Measurements from ENCODE around the gene VPS8. TPM values are rescaled to one million over a fixed set of nuclear protein-coding genes. Genes with fewer than 3 reads are reported as not detected.

VPS8 gene
- total and polyA plus RNA-seq, 2 of the 13 experiments (the other 11 are each of a cell fraction or from before 2014, with no cell fraction given) = 14.2 to 35.1 TPM

DNA sequence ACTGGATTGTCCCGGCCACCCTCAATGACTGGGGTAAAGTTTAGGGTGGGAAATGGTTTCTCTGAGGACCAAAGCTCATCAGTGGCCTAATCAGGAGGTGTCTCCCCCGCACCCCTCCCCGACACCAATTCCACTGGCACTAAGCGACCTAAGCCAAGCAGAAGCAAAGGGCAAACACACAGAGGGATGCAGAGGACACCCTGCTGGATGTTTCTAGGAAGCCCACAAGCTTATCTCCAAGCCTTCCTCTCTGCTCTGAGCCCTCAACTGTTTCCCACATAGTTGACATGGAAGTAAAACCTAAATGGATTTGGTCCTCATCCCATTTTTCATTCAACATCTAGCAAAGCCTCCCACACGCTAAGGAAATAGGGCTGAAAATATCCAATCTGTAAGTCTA, 272.4 kb downstream of the VPS8 start:
- TF ChIP-seq KLF11 (CRISPR knock-in tag; IDR thresholded peaks at IDR 0.05) (no peak), ZFYVE20 (CRISPR knock-in tag; IDR thresholded peaks at IDR 0.05; ENCODE audit: borderline replicate concordance, low read depth) (no peak), LCORL (IDR thresholded peaks at IDR 0.05) (no peak), LCORL (CRISPR knock-in tag; IDR thresholded peaks at IDR 0.05) (no peak), ZNF256 (CRISPR knock-in tag; conservative IDR thresholded peaks at IDR 0.05) (no peak)
- TF ChIP-seq, protein P1, sequence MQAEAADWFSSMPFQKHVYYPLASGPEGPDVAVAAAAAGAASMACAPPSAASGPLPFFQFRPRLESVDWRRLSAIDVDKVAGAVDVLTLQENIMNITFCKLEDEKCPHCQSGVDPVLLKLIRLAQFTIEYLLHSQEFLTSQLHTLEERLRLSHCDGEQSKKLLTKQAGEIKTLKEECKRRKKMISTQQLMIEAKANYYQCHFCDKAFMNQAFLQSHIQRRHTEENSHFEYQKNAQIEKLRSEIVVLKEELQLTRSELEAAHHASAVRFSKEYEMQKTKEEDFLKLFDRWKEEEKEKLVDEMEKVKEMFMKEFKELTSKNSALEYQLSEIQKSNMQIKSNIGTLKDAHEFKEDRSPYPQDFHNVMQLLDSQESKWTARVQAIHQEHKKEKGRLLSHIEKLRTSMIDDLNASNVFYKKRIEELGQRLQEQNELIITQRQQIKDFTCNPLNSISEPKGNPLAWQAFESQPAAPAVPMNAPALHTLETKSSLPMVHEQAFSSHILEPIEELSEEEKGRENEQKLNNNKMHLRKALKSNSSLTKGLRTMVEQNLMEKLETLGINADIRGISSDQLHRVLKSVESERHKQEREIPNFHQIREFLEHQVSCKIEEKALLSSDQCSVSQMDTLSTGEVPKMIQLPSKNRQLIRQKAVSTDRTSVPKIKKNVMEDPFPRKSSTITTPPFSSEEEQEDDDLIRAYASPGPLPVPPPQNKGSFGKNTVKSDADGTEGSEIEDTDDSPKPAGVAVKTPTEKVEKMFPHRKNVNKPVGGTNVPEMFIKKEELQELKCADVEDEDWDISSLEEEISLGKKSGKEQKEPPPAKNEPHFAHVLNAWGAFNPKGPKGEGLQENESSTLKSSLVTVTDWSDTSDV (CRISPR knock-in tag; IDR thresholded peaks at IDR 0.05) = no peak

DNA sequence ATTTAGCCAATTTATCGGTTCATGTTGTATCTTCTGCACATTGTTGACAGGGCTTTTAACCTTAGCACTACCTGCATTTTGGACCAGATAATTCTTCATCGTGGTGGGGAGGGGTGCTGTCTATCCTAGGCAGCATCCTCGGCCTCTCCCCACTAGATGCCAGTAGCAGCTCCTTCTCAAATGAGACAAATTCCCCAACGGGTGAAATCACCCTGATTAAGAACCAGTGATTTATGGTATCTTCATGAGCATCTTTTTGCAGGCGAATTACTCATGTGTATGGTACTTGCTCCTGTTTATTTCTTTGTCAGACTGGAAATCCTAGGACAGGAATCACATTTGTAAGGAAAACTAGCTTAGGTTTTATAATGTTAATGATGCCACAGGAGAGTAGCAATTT, 272.9 kb downstream of the VPS8 start:
- Histone ChIP-seq H3K9me3 (ENCODE audit: low read length) (no peaks in the 10 kb centered on the region), H3K4me2 (ENCODE audit: low read depth, low read length) (no peak overlapping the region), H3K4me3 (replicated peaks in 1 of 3; ENCODE audit: insufficient read depth in 1 of 3, low read depth in 2 of 3, low read length in 3 of 3) (no peak overlapping the region), H3K27me3 (ENCODE audit: control insufficient read depth in 1 of 2, insufficient read depth in 2 of 2, low read length in 2 of 2) (peaks cover 0 to 1% of the 10 kb centered on the region in 2 experiments; a peak in 2 of 5 replicates), H3K9ac (ENCODE audit: insufficient read depth, low read depth, low read length) (no peak overlapping the region), H3K4me1 (ENCODE audit: insufficient read depth, low read length) (no peaks in the 10 kb centered on the region), H2AFZ (ENCODE audit: low read length) (no peak overlapping the region), H3K27ac (ENCODE audit: extremely low read length, insufficient read depth, low read length) (no peak overlapping the region), H3K36me3 (replicated peaks in 1 of 2; ENCODE audit: control insufficient read depth in 1 of 2, insufficient read depth in 2 of 2, low read length in 2 of 2) (no peaks in the 10 kb centered on the region; a peak in 1 of 5 replicates), H3K79me2 (ENCODE audit: insufficient read depth, low read length) (no peaks in the 10 kb centered on the region), H4K20me1 (ENCODE audit: insufficient read depth, low read length) (no peaks in the 10 kb centered on the region)
- no peak for FAIRE-seq
- BruUV-seq (replicated peaks) = no TSS peak
- ATAC-seq = no peak
- TF ChIP-seq STAG1 (CRISPR knock-in tag; IDR thresholded peaks at IDR 0.05) (peak; percentile 31; the same call in 1 of the 2 replicates), REL (CRISPR knock-in tag; conservative IDR thresholded peaks at IDR 0.05) (no peak)
- in situ Hi-C loops (cut with HindIII; ENCODE audit: extremely low pct_ligation_motif_present, low pct_unique_long_range_greater_than_20kb) (no loop called here), intact Hi-C loops (cut with micrococcal nuclease; ENCODE audit: unreplicated experiment) (no loop called here)
- no peak for DNase-seq (ENCODE audit: low spot score)
- ChIA-PET POLR2A (no interaction called here), CTCF (ENCODE audit: low intra/inter-chr PET ratio, low total read pairs) (no interaction called here)
- WGBS (ENCODE audit: low lambda C conversion rate) = 56% methylated on average over 5 of the region's 5 CpGs

More for the DNA sequence above, 272.4 kb downstream of the VPS8 start:
- FAIRE-seq (no peak), DNase-seq (ENCODE audit: low spot score) (no peak), ATAC-seq (peak; percentile 51; the same call in 1 of the 3 replicates)
- 53% methylated on average over 5 of the region's 5 CpGs for WGBS (ENCODE audit: low lambda C conversion rate)
- ChIA-PET POLR2A (no interaction called here), CTCF (ENCODE audit: low intra/inter-chr PET ratio, low total read pairs) (no interaction called here)
- intact Hi-C loops (cut with micrococcal nuclease; ENCODE audit: unreplicated experiment) (no loop called here), in situ Hi-C loops (cut with HindIII; ENCODE audit: extremely low pct_ligation_motif_present, low pct_unique_long_range_greater_than_20kb) (no loop called here)
- Histone ChIP-seq H3K9ac (ENCODE audit: insufficient read depth, low read depth, low read length) (no peak overlapping the region), H3K4me1 (ENCODE audit: insufficient read depth, low read length) (no peaks in the 10 kb centered on the region), H2AFZ (ENCODE audit: low read length) (no peak overlapping the region), H3K4me2 (ENCODE audit: low read depth, low read length) (no peak overlapping the region), H3K27ac (ENCODE audit: extremely low read length, insufficient read depth, low read length) (no peak overlapping the region), H3K4me3 (replicated peaks in 1 of 3; ENCODE audit: insufficient read depth in 1 of 3, low read depth in 2 of 3, low read length in 3 of 3) (no peak overlapping the region), H3K9me3 (ENCODE audit: low read length) (no peaks in the 10 kb centered on the region), H3K27me3 (ENCODE audit: control insufficient read depth in 1 of 2, insufficient read depth in 2 of 2, low read length in 2 of 2) (peaks cover 0 to 1% of the 10 kb centered on the region in 2 experiments; a peak in 2 of 5 replicates), H4K20me1 (ENCODE audit: insufficient read depth, low read length) (no peaks in the 10 kb centered on the region), H3K36me3 (replicated peaks in 1 of 2; ENCODE audit: control insufficient read depth in 1 of 2, insufficient read depth in 2 of 2, low read length in 2 of 2) (no peaks in the 10 kb centered on the region; a peak in 1 of 5 replicates), H3K79me2 (ENCODE audit: insufficient read depth, low read length) (no peaks in the 10 kb centered on the region)
- no TSS peak for BruUV-seq (replicated peaks)

Measured in HepG2 (cell line).